Dermis blood vessel endothelial cell (primary cell): Measurements from ENCODE around the gene HMGN4. TPM values are rescaled to one million over a fixed set of nuclear protein-coding genes. Genes with fewer than 3 reads are reported as not detected.
"Not testable (repeated sequence)": the region's sequence is repeated elsewhere in the genome, so short reads cannot be mapped to it uniquely, and the experiment has no call there.

Experiments
- DNase-seq: peaks from one replicate; pipeline ENCODE4 v3.0.0; 2010
- total RNA-seq: library from RNA; depleted of rRNA; stranded (reverse); fragments of >200 nt; gene quantifications from 2 replicates; pipeline ENCODE4 v1.2.3, GENCODE V29; 2014

Gene HMGN4
- total RNA-seq, 1 donor from 2014 or later, result 60.4 TPM

GRCh38 chr6:26522486-26523228 is 15.5 kb upstream of the HMGN4 start:
- DNase-seq, result peak; percentile 36

DNA sequence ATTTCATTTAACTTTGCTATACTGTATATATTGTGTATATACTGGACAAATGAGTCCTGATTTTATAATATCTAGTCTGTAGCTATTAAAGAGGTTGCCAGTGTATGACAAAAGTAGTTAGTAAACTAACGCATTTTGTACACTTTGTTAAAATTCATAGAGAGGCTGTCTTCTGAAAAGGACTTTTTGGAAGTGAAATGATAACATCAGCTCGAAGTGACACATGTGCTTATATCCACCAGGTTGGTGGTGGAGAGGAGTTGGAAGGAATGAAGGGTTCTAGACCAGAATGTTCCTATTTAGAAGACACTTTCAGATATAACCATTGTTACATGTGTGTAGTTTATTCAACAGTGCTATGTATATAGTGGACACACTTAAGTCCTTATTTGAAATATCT is 13.9 kb upstream of the HMGN4 start:
- DNase-seq, result not testable (repeated sequence)

DNA sequence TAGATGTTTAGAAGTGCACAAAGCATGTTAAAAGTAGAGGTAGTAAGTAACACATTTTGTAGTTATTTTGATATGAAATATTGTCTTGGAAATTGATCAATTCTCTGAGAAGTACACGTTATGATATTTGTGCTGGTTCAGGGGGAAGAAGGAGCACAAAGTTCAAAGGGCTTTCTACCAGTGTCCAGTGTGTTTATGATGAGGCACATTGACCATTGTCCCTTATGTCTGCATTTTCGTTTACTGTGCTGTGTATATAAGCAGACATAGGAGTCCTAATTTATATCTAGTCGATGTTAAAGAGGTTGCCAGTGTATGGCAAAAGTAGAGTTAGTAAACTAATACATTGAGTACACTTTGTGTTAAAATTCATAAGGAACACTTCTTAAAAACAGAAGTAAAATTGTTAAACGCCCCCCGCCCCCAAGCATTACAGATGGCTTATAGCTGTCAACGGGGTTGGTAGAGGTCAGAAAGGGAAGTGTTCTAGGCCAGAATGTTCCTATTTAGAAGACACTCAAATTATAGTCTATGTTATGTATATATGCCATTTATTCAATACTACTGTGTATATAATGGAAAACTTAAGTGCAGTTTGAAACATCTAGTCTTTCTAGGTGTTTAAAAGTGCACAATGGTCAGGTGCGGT is 13.3 kb upstream of the HMGN4 start:
- DNase-seq, result no peak

DNA sequence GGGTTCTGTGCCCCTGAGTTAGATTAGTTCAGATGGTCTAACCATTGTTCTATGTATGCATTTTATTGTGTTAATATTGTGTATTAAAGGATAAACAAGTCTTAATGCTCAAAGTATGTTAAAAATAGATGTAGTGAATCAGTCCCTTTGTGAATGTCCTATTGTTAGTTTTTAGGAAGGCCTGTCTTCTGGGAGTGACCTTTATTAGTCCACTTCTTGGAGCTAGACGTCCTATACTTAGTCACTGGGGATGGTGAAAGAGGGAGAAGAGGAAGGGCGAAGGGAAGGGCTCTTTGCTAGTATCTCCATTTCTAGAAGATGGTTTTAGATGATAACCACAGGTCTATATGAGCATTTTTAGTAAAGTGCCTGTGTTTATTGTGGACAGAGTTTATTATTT is 12.3 kb upstream of the HMGN4 start:
- no peak for DNase-seq

- no peak for DNase-seq
Observed at GRCh38 chr6:26526928-26527327, 11.2 kb upstream of the HMGN4 start.

DNA sequence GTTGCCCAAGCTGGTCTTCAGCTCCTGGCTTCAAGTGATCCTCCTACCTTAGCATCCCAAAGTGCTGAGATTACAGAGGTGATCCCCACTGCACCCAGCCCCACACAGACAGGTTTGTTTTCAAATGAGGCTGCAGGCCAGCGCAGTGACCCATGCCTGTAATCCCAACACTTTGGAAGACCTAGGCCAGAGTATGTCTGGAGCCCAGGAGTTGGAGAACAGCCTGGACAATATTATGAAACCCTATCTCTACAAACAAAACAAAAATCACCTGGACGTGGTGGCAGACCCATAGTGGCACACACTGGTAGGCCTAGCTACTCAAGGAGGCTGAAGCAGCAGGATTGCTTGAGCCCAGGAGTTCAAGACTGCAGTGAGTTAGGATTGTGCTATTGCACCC is 8.0 kb upstream of the HMGN4 start:
- no peak for DNase-seq

- no peak for DNase-seq
Observed at GRCh38 chr6:26531897-26532296, 6.3 kb upstream of the HMGN4 start.

GRCh38 chr6:26532699-26533531 is 5.3 kb upstream of the HMGN4 start:
- peak; percentile 92 for DNase-seq

GRCh38 chr6:26533532-26533931 is 4.6 kb upstream of the HMGN4 start:
- DNase-seq, result no peak

- DNase-seq, result no peak
Observed at GRCh38 chr6:26534681-26535465, 3.3 kb upstream of the HMGN4 start.

DNA sequence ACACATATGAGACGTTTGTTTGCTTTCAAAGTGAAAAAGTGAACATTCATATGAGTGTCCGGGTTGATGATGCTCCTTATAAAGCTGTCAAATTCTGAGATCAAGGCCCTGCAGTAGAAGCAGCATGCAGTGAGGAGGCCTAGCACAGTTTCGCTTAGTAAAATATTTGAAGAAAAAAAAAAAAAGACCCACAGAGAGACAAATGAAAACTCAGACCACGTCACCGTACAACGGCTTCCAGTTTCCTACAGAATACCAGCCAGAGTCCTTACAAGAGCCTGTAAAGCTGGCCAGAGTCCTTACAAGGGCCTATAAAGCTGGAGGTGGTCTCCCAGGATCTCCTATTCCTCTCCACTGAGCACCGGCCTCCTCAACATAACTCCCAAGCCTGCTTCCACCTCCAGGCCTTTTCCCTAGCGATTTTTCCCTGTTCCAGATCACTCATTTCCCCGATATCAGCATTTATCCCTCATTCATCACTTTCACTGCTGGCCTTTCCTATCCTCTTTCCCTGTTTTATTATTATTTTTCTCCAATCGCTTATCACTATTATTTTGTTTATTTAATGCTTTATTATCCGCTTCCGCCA is 1.5 kb upstream of the HMGN4 start:
- peak; percentile 48 for DNase-seq

- peak; percentile 95 for DNase-seq
Observed at GRCh38 chr6:26537160-26537845, 863 bp upstream of the HMGN4 start.

DNA sequence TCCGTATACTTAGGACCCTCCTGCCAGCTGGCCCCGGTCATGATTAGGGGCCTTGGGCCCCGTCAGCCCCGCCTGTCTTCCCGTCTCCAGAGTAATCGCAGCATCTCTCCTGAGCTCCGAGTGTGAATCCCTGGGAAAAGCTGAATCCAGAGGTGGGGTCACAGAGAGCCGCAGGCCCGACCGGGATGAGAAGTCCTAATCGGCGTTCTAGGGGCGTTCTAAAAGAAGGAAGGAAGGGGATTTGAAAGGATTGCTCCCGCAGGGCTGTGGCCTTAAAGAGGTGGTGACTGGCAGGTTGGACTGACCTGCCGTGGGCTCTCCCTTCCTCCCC is 371 bp downstream of the HMGN4 start:
- no peak for DNase-seq

DNA sequence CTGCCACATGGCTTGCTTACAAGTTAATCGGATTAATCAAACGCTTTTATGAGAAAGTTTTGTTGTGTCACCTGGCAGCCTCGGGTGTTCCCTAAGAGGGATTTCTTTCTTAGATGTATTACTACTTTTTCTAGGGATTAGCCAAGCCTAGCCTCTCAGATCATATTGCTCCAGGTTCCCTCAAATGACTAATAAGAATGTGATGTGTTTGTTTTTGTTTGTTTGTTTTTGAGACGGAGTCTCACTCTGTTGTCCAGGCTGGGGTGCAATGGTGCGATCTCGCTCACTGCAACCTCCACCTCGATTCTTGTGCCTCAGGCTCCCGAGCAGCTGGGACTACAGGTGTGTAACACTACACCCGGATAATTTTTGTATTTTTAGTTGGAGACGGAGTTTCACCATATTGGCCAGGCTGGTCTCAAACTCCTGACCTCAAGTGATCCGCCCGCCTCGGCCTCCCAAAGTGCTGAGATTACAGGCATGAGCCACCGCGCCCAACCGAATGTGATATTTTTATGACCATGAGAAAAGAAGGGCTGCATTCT is 977 bp downstream of the HMGN4 start:
- no peak for DNase-seq

DNA sequence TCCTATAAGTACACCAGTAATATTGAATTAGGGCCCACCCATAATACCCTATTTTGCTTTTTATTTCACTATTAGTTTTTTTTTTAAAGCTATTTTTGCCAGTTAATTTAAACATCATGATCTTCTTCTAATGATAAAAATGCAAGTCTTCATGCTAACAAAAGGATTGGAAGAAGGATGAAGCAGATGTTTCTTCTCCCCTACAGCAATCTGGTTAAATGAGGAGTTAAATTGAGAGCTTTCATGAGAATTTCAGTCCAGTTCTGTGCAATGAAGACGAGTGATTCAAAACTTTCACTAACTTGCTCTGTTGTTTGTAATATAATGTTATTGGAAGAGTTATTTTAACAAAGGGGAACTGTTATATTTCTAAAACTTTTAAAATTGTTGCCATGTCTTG is 3.4 kb downstream of the HMGN4 start:
- DNase-seq, result no peak

DNA sequence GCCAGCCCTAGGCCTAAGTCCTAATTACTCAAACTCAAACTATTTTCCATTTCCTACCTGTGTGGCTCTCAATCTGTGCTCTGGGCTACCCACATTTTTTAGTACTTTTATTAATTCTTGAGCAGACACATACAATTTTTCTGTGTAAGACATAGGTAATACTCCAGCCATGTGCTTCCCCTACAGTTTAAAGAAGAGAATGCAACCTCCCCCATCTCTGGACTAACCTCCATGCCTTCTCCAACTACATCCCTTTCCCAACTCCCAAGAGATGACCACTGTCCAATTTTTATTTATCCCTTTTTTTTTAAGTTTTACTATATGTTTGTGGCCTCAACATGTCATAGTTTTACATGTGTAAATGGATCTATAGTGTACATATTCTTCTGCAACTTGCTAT is 5.8 kb downstream of the HMGN4 start:
- DNase-seq, result peak; percentile 56

- DNase-seq, result no peak
Observed at GRCh38 chr6:26544473-26544872, 6.3 kb downstream of the HMGN4 start.

- DNase-seq, result no peak
Observed at GRCh38 chr6:26545627-26546026, 7.5 kb downstream of the HMGN4 start.

GRCh38 chr6:26547363-26547762 is 9.2 kb downstream of the HMGN4 start:
- DNase-seq, result not testable (repeated sequence)

- DNase-seq, result peak; percentile 55
Observed at GRCh38 chr6:26550250-26550993, 12.3 kb downstream of the HMGN4 start.

GRCh38 chr6:26552205-26552604 is 14.0 kb downstream of the HMGN4 start:
- no peak for DNase-seq
